HepG2 (cell line): Measurements from ENCODE around the gene ALG8. TPM values are rescaled to one million over a fixed set of nuclear protein-coding genes. Genes with fewer than 3 reads are reported as not detected.

Source experiments
- ATAC-seq: fragments of 200-7000 bp; cut with Tn5 transposase; 3 replicates; pipeline ENCODE4 v1.9.1; 2020; ENCODE audit warnings: mild to moderate bottlenecking, moderate library complexity
- BruUV-seq: library from RNA; stranded (reverse); fragments of 400-500 nt; replicated peaks from 2 replicates; lab custom pipeline; 2021; lab: Mats Ljungman, UMichigan
- CTCF ChIA-PET: fragments of 300-600 bp; formaldehyde crosslinking; extraction: SDS; loops from one replicate; lab custom pipeline; 2021; ENCODE audit warnings: low total read pairs, inconsistent platforms, low intra/inter-chr PET ratio; lab: Yijun Ruan, JAX
- POLR2A ChIA-PET: fragments of 350-600 bp; sonication (Branson Sonifier 250); formaldehyde crosslinking; loops from one replicate; lab custom pipeline; 2020; ENCODE audit warnings: antibody characterized with exemption, inconsistent platforms; lab: Yijun Ruan, JAX
- DNase-seq: peaks from one replicate; pipeline ENCODE4 v3.0.0-alpha.2; 2015; ENCODE audit warnings: low spot score
- FAIRE-seq: peaks from 3 replicates; lab custom pipeline; 2011; peaks lifted over from hg19 to GRCh38; lab: Jason Lieb, UNC
- H2AFZ ChIP-seq: one replicate; pipeline ENCODE4 v1.6.1; 2011; ENCODE audit warnings: low read length, inconsistent platforms
- H3K27ac ChIP-seq: fragments of 300-600 bp; 3 replicates; pipeline ENCODE4 v1.8.0; 2011; ENCODE audit warnings: mixed run types, mild to moderate bottlenecking, mixed read lengths, low read length, inconsistent platforms; ENCODE audit not compliant: insufficient read depth; ENCODE audit errors: extremely low read length
- H3K27me3 ChIP-seq, 2 experiments: fragments of 200-600 bp in 1 of 2; 2 replicates in 1 of 2; 3 replicates in 1 of 2; pipeline versions ENCODE4 v1.6.0 to v1.8.0; 2011; ENCODE audit warnings: low read length in 2 of 2, mild to moderate bottlenecking in 2 of 2, moderate library complexity in 2 of 2, inconsistent platforms in 1 of 2; ENCODE audit not compliant: insufficient read depth in 2 of 2, control insufficient read depth in 1 of 2
- H3K36me3 ChIP-seq, 2 experiments: fragments of 200-600 bp in 1 of 2; replicated peaks in 1 of 2; 2 replicates in 1 of 2; 3 replicates in 1 of 2; pipeline versions ENCODE4 v1.5.1 to v1.8.0; 2011; ENCODE audit warnings: low read length in 2 of 2, inconsistent platforms in 1 of 2; ENCODE audit not compliant: insufficient read depth in 2 of 2, control insufficient read depth in 1 of 2
- H3K4me1 ChIP-seq: 2 replicates; pipeline ENCODE4 v1.5.1; 2012; ENCODE audit warnings: low read length, inconsistent platforms; ENCODE audit not compliant: insufficient read depth
- H3K4me2 ChIP-seq: 2 replicates; pipeline ENCODE4 v1.6.0; 2011; ENCODE audit warnings: low read depth, low read length, inconsistent platforms
- H3K4me3 ChIP-seq, 3 experiments: fragments of 200-600 bp in 1 of 3; sonication (generic), shearing (Covaris generic) in 1 of 3; replicated peaks in 1 of 3; 2 replicates each; pipeline ENCODE4 v1.5.1; 2011 to 2016; ENCODE audit warnings: low read length in 3 of 3, inconsistent platforms in 2 of 3, low read depth in 2 of 3, mild to moderate bottlenecking in 2 of 3, control low read depth in 1 of 3, mixed read lengths in 1 of 3; ENCODE audit not compliant: insufficient read depth in 1 of 3
- H3K79me2 ChIP-seq: one replicate; pipeline ENCODE4 v1.6.1; 2011; ENCODE audit warnings: low read length, inconsistent platforms; ENCODE audit not compliant: insufficient read depth
- H3K9ac ChIP-seq: 2 replicates; pipeline ENCODE4 v1.6.0; 2011; ENCODE audit warnings: mild to moderate bottlenecking, low read depth, low read length, inconsistent platforms; ENCODE audit not compliant: insufficient read depth
- H3K9me3 ChIP-seq: 2 replicates; pipeline ENCODE4 v1.5.1; 2012; ENCODE audit warnings: mild to moderate bottlenecking, low read length
- H4K20me1 ChIP-seq: 2 replicates; pipeline ENCODE4 v1.6.0; 2011; ENCODE audit warnings: inconsistent platforms, mild to moderate bottlenecking, low read length, moderate library complexity; ENCODE audit not compliant: insufficient read depth
- ARID2 ChIP-seq: sonication (generic); formaldehyde crosslinking; IDR thresholded peaks from 2 replicates; pipeline ENCODE4 v1.8.1; 2022; ENCODE audit warnings: mild to moderate bottlenecking, missing genetic modification reagents, borderline replicate concordance
- GPN1 ChIP-seq: sonication (generic); formaldehyde crosslinking; IDR thresholded peaks from 2 replicates; pipeline ENCODE4 v1.5.1; 2020; ENCODE audit warnings: missing genetic modification reagents, borderline replicate concordance
- IKZF4 ChIP-seq: sonication (generic); formaldehyde crosslinking; IDR thresholded peaks from 2 replicates; pipeline ENCODE4 v1.5.1; 2020; ENCODE audit warnings: borderline replicate concordance, mild to moderate bottlenecking, low read depth, missing genetic modification reagents; ENCODE audit errors: not compliant biosample characterization
- MAFK ChIP-seq, 2 experiments: IDR thresholded peaks in 1 of 2; conservative IDR thresholded peaks in 1 of 2; 2 replicates each; pipeline ENCODE4 v1.6.1; 2011; ENCODE audit warnings: improper control_type of control experiment in 2 of 2, low read length in 2 of 2
- MED8 ChIP-seq: sonication (generic); formaldehyde crosslinking; IDR thresholded peaks from 2 replicates; pipeline ENCODE4 v1.8.1; 2023; ENCODE audit warnings: mild to moderate bottlenecking, missing genetic modification reagents; ENCODE audit not compliant: insufficient replicate concordance
- MYC ChIP-seq: sonication (generic); formaldehyde crosslinking; IDR thresholded peaks from 2 replicates; pipeline ENCODE4 v1.9.0; 2021; ENCODE audit warnings: missing genetic modification reagents, borderline replicate concordance
- SATB2 ChIP-seq: sonication (generic); formaldehyde crosslinking; IDR thresholded peaks from 2 replicates; pipeline ENCODE4 v1.5.0; 2020; ENCODE audit warnings: missing genetic modification reagents
- XBP1 ChIP-seq: sonication (generic); formaldehyde crosslinking; IDR thresholded peaks from 2 replicates; pipeline ENCODE4 v1.5.0; 2020; ENCODE audit warnings: missing genetic modification reagents
- ZFP90 ChIP-seq: sonication (generic); formaldehyde crosslinking; IDR thresholded peaks from 2 replicates; pipeline ENCODE4 v1.8.0; 2022; ENCODE audit warnings: missing genetic modification reagents, mild to moderate bottlenecking, inconsistent platforms, borderline replicate concordance
- ZMYM4 ChIP-seq: sonication (generic); formaldehyde crosslinking; IDR thresholded peaks from 2 replicates; pipeline ENCODE4 v1.8.1; 2023; ENCODE audit warnings: mild to moderate bottlenecking, missing genetic modification reagents
- ZNF33A ChIP-seq: sonication (generic); formaldehyde crosslinking; IDR thresholded peaks from 2 replicates; pipeline ENCODE4 v1.5.1; 2020; ENCODE audit warnings: missing genetic modification reagents, mild to moderate bottlenecking, moderate library complexity, borderline replicate concordance
- ZNF367 ChIP-seq: sonication (generic); formaldehyde crosslinking; IDR thresholded peaks from 2 replicates; pipeline ENCODE4 v1.4.0; 2020; ENCODE audit warnings: missing genetic modification reagents, borderline replicate concordance
- WGBS: methylation state at CpG from one replicate; pipeline ENCODE4 v1.1.6; 2017; ENCODE audit warnings: low lambda C conversion rate; 5-methylcytosine and 5-hydroxymethylcytosine counted together
- in situ Hi-C: cut with HindIII; loops from 2 replicates; pipeline ENCODE4 v1.10.0; 2017; ENCODE audit warnings: low pct_unique_long_range_greater_than_20kb; ENCODE audit not compliant: extremely low pct_ligation_motif_present
- intact Hi-C: fragments of 100-400 bp; cut with micrococcal nuclease; formaldehyde crosslinking; loops from one replicate; pipeline ENCODE4 v1.10.0; 2022; ENCODE audit not compliant: unreplicated experiment
- polyA plus RNA-seq, 8 experiments: library from polyadenylated mRNA; depleted of rRNA in 3 of 8; stranded (reverse) in 7 of 8; unstranded in 1 of 8; fragments of >200 nt; fragmentation: Illumina TruSeq in 4 of 8; extraction: Trizol in 4 of 8; gene quantifications; 2 replicates each; pipeline versions ENCODE4 v1.2.1 to v1.2.3, GENCODE V29; 2011 to 2016; ENCODE audit warnings: low read depth in 4 of 8, missing spikeins in 1 of 8, mixed read lengths in 1 of 8; ENCODE audit not compliant: insufficient read depth in 1 of 8
- total RNA-seq, 5 experiments: library from RNA; depleted of rRNA; stranded (reverse); fragments of >200 nt; fragmentation: Illumina TruSeq; extraction: Trizol; gene quantifications; 2 replicates each; pipeline ENCODE4 v1.2.3, GENCODE V29; 2016; ENCODE audit warnings: low read depth in 1 of 5
- TF ChIP-seq, protein P1 (sequence below): sonication (generic); formaldehyde crosslinking; IDR thresholded peaks from 2 replicates; pipeline ENCODE4 v1.5.1; 2020; ENCODE audit warnings: mild to moderate bottlenecking, missing genetic modification reagents, borderline replicate concordance
- TF ChIP-seq, protein P2 (sequence below): IDR thresholded peaks from 2 replicates; pipeline ENCODE4 v1.4.0; 2020; ENCODE audit warnings: mild to moderate bottlenecking, missing genetic modification reagents

Gene ALG8
- total and polyA plus RNA-seq, 2 of the 13 experiments (the other 11 are each of a cell fraction or from before 2014, with no cell fraction given) = 75.8 to 88.0 TPM

DNA sequence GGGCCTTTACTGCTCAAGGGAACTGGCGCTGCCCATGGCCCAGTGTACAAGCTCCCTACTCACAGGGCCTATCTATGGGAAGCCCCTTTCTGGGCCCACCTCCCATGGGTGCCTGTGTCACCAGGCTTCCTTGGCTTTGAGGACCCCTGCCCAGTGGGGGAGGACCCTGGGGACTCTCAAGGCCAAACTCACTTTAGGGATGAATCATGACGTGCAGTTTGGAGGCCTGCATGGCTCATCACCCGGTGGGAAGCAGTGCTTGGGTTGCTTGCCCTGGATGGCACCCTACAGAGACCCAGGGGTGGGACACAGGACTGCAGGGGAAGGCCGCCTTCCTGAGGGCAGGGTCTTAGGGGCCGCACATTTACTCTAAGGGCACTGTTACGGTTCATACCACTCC is 32.5 kb upstream of the ALG8 start (continued):
- TF ChIP-seq ZFP90 (CRISPR knock-in tag) (no peak), ZNF367 (CRISPR knock-in tag) (no peak)

GRCh38 chr11:78170874-78171549 is 31.6 kb upstream of the ALG8 start:
- H3K27ac ChIP-seq = no peak overlapping the region
- no TSS peak for BruUV-seq
- H3K36me3 ChIP-seq = peaks cover 4 to 5% of the 10 kb centered on the region in 2 experiments; a peak in 2 of 5 replicates
- in situ Hi-C loops (no loop called here), intact Hi-C loops (no loop called here)
- POLR2A ChIA-PET = interaction anchor here (0.7 to 2.0 kb wide), 13 partner anchors 9 to 120 kb away, joined by 3 to 15 read pairs (median 3); partner anchors contain the start of genes ALG8 and KCTD21
- WGBS = 28% methylated on average over 7 of the region's 7 CpGs
- no peak overlapping the region for H3K9ac ChIP-seq
- H4K20me1 ChIP-seq = no peaks in the 10 kb centered on the region; the same call in 1 of the 2 replicates
- peaks cover 38% of the 10 kb centered on the region for H3K4me1 ChIP-seq
- H2AFZ ChIP-seq = no peak overlapping the region
- peak; percentile 71 for DNase-seq
- ATAC-seq = peak; percentile 61
- H3K9me3 ChIP-seq = no peaks in the 10 kb centered on the region
- no peaks in the 10 kb centered on the region for H3K79me2 ChIP-seq
- H3K4me2 ChIP-seq = peak overlapping the region; percentile 21; the same call in 1 of the 2 replicates
- peak; percentile 64 for FAIRE-seq
- H3K27me3 ChIP-seq = no peaks in the 10 kb centered on the region
- H3K4me3 ChIP-seq = no peak overlapping the region
- CTCF ChIA-PET = no interaction called here
- TF ChIP-seq ARID2 (CRISPR knock-in tag) (no peak), MAFK (conservative IDR thresholded peaks at IDR 0.05 in 1 of 2, IDR thresholded peaks at IDR 0.05 in 1 of 2; ENCODE audit: low read length in 2 of 2) (no peak), MED8 (CRISPR knock-in tag) (no peak), SATB2 (no peak), ZNF33A (no peak), GPN1 (CRISPR knock-in tag) (no peak), MYC (CRISPR knock-in tag) (no peak), ZMYM4 (CRISPR knock-in tag) (peak; percentile 56; the same call in 1 of the 2 replicates), XBP1 (CRISPR knock-in tag) (no peak), IKZF4 (CRISPR knock-in tag) (no peak)
- TF ChIP-seq, protein P1, sequence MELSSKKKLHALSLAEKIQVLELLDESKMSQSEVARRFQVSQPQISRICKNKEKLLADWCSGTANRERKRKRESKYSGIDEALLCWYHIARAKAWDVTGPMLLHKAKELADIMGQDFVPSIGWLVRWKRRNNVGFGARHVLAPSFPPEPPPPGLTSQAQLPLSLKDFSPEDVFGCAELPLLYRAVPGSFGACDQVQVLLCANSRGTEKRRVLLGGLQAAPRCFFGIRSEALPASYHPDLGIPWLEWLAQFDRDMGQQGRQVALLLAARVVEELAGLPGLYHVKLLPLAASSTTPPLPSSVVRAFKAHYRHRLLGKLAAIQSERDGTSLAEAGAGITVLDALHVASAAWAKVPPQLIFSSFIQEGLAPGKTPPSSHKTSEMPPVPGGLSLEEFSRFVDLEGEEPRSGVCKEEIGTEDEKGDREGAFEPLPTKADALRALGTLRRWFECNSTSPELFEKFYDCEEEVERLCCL (CRISPR knock-in tag) = no peak
- TF ChIP-seq, protein P2, sequence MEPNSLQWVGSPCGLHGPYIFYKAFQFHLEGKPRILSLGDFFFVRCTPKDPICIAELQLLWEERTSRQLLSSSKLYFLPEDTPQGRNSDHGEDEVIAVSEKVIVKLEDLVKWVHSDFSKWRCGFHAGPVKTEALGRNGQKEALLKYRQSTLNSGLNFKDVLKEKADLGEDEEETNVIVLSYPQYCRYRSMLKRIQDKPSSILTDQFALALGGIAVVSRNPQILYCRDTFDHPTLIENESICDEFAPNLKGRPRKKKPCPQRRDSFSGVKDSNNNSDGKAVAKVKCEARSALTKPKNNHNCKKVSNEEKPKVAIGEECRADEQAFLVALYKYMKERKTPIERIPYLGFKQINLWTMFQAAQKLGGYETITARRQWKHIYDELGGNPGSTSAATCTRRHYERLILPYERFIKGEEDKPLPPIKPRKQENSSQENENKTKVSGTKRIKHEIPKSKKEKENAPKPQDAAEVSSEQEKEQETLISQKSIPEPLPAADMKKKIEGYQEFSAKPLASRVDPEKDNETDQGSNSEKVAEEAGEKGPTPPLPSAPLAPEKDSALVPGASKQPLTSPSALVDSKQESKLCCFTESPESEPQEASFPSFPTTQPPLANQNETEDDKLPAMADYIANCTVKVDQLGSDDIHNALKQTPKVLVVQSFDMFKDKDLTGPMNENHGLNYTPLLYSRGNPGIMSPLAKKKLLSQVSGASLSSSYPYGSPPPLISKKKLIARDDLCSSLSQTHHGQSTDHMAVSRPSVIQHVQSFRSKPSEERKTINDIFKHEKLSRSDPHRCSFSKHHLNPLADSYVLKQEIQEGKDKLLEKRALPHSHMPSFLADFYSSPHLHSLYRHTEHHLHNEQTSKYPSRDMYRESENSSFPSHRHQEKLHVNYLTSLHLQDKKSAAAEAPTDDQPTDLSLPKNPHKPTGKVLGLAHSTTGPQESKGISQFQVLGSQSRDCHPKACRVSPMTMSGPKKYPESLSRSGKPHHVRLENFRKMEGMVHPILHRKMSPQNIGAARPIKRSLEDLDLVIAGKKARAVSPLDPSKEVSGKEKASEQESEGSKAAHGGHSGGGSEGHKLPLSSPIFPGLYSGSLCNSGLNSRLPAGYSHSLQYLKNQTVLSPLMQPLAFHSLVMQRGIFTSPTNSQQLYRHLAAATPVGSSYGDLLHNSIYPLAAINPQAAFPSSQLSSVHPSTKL = peak; percentile 79
